ENCODE data around the gene TEKT5.

The TEKT5 gene

DNA sequence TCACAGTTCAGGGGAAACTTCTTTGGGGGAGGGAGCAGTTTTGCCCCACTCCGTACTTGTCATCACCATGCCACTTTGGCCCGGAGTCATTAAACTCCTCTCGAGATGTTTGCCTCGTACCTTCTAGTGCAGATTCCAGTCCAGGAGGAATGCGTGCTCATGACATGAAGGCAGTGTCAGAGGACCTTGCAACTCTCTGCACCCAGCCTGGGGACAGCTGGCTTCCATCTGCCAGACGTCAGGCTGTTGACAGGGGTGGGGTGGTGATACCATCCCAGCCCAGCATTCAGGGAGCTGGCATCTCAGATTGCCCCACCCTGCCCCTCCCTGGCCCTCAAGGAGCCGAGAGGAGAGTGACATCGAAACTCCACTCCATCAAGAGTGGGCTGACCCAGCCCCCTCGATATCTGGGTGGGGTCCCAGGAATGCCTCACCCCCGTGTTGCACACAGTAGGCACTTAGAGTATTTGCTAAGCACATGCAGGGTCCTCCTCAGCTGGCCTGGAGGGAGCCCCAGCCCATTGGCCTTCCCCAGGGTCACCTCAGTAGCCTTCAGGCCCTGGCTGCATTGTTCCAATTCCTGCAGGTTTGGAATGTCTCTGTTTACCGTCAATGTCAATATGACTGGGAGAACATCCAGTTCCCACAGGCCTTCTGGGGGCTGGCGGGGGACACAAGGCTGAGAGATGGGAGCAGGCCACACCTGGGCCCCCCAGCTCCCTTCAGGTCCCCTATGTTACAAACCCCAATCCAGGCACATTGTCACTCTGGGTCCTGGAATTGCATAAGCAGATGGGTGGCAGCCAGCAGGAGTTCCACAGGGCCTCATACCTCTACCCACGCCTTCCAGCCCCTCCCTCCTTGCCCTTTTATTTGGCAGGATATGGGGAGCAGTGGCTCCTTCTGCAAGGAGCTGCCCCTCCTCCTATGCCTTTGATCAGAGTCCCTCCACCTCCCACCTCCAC, 93.0 kb downstream of the TEKT5 start:
- no peak overlapping the region for H3K4me3 ChIP-seq (ENCODE audit: low read length)
- no peak overlapping the region for H3K23ac ChIP-seq (ENCODE audit: low read length)
- H3K18ac ChIP-seq (ENCODE audit: low read length) = no peak overlapping the region
- no peak overlapping the region for H3K4ac ChIP-seq (ENCODE audit: low read depth, low read length)
- WGBS (ENCODE audit: extremely low coverage, insufficient coverage, low lambda C conversion rate) = no CpG with 5 or more reads among the region's 13 CpGs
- H2BK5ac ChIP-seq (ENCODE audit: low read length) = no peak overlapping the region
- H2BK15ac ChIP-seq (replicated peaks; ENCODE audit: low read depth) = no peak overlapping the region
- no peak overlapping the region for H3K27ac ChIP-seq (ENCODE audit: low read depth, low read length)
- H3K9ac ChIP-seq (ENCODE audit: low read length) = no peak overlapping the region
- no peaks in the 10 kb centered on the region for H3K4me1 ChIP-seq (ENCODE audit: control insufficient read depth, low read depth, low read length)
- no peak overlapping the region for H3K4me2 ChIP-seq (ENCODE audit: low read length)
- H3K56ac ChIP-seq (ENCODE audit: low read length) = peak overlapping the region; percentile 10
- no peak overlapping the region for H2AK5ac ChIP-seq (ENCODE audit: low read length)
- DNase-seq = peak; percentile 83
- H3K79me2 ChIP-seq (ENCODE audit: control insufficient read depth, insufficient read depth, low read length) = no peaks in the 10 kb centered on the region
- no peak overlapping the region for H2BK120ac ChIP-seq (ENCODE audit: low read depth, low read length)
- no peaks in the 10 kb centered on the region for H3K36me3 ChIP-seq (ENCODE audit: control insufficient read depth, insufficient read depth, low read length)
- no peaks in the 10 kb centered on the region for H3K79me1 ChIP-seq (ENCODE audit: low read length)
- H4K5ac ChIP-seq (ENCODE audit: low read length) = no peak overlapping the region
- H3K27me3 ChIP-seq (ENCODE audit: insufficient read depth, low read length, poor library complexity) = no peaks in the 10 kb centered on the region
- no peak overlapping the region for H4K8ac ChIP-seq (ENCODE audit: low read depth, low read length)

DNA sequence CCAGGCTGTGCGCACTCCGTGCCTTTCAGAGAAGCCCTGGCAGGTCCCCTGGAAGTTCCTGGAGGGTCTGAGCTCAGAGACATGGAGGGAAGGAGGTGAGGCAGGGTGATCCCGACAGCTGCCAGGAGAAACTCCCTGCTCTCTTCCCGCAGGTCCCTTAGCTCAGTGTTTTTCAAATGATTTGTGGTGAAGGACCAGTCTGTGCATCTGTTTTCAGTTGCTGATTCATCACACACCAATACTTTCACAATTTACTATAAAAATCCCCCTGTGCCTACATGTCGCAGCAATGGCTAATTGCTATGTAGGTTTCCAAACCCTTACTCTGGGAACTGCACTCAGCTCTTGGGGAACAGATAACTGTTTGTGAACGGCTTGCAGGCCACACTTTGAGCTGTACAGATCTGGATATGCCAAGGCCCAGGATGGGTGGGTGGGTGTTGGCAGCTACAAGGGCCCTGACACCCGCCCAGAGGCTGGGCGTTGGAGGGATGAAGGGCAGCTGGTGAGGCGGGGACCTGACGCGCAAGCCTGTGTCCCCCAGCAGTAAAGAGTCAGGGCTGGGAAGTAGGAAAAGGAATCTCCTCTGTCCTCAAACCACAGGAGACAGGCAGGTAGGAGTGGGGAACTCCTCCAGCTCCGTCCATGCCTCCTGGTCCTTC, 93.8 kb downstream of the TEKT5 start:
- no peaks in the 10 kb centered on the region for H3K4me1 ChIP-seq (ENCODE audit: control insufficient read depth, low read depth, low read length)
- H2BK120ac ChIP-seq (ENCODE audit: low read depth, low read length) = no peak overlapping the region
- no peak overlapping the region for H4K8ac ChIP-seq (ENCODE audit: low read depth, low read length)
- no peak overlapping the region for H3K4me2 ChIP-seq (ENCODE audit: low read length)
- H3K79me1 ChIP-seq (ENCODE audit: low read length) = no peaks in the 10 kb centered on the region
- no peak overlapping the region for H2AK5ac ChIP-seq (ENCODE audit: low read length)
- H3K36me3 ChIP-seq (ENCODE audit: control insufficient read depth, insufficient read depth, low read length) = no peaks in the 10 kb centered on the region
- no peaks in the 10 kb centered on the region for H3K27me3 ChIP-seq (ENCODE audit: insufficient read depth, low read length, poor library complexity)
- H3K18ac ChIP-seq (ENCODE audit: low read length) = no peak overlapping the region
- no peak overlapping the region for H3K23ac ChIP-seq (ENCODE audit: low read length)
- H3K27ac ChIP-seq (ENCODE audit: low read depth, low read length) = no peak overlapping the region
- H3K9ac ChIP-seq (ENCODE audit: low read length) = no peak overlapping the region
- no peak overlapping the region for H4K5ac ChIP-seq (ENCODE audit: low read length)
- H3K4ac ChIP-seq (ENCODE audit: low read depth, low read length) = no peak overlapping the region
- peak overlapping the region; percentile 10 for H3K56ac ChIP-seq (ENCODE audit: low read length)
- H3K4me3 ChIP-seq (ENCODE audit: low read length) = no peak overlapping the region
- no peak for DNase-seq
- no peaks in the 10 kb centered on the region for H3K79me2 ChIP-seq (ENCODE audit: control insufficient read depth, insufficient read depth, low read length)
- H2BK5ac ChIP-seq (ENCODE audit: low read length) = no peak overlapping the region
- no peak overlapping the region for H2BK15ac ChIP-seq (replicated peaks; ENCODE audit: low read depth)
- no CpG with 5 or more reads among the region's 12 CpGs for WGBS (ENCODE audit: extremely low coverage, insufficient coverage, low lambda C conversion rate)

DNA sequence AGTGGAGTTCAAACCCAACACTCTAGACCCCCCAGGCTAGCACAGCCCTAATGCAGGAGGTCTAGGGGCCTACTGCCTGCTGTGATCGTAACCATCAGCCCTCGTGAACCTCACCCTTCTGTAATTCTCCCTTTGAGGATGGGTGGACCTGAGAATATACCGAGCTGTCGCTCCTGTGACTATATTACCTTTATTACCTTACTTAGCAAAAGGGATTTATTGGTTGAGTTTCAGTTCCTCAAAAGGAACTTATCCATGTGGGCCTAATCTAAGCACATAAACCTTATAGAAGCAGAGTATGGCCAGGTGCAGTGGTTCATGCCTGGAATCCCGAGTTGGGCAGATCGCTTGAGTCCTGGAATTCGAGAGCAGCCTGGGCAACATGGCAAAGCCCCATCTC, 95.1 kb downstream of the TEKT5 start:
- Histone ChIP-seq H3K79me1 (ENCODE audit: low read length) (no peaks in the 10 kb centered on the region), H3K4me2 (ENCODE audit: low read length) (no peak overlapping the region), H3K4me1 (ENCODE audit: control insufficient read depth, low read depth, low read length) (no peaks in the 10 kb centered on the region), H3K4me3 (ENCODE audit: low read length) (no peak overlapping the region), H2BK15ac (replicated peaks; ENCODE audit: low read depth) (no peak overlapping the region), H2BK120ac (ENCODE audit: low read depth, low read length) (no peak overlapping the region), H2BK5ac (ENCODE audit: low read length) (no peak overlapping the region), H3K56ac (ENCODE audit: low read length) (no peak overlapping the region), H3K36me3 (ENCODE audit: control insufficient read depth, insufficient read depth, low read length) (no peaks in the 10 kb centered on the region), H3K27ac (ENCODE audit: low read depth, low read length) (no peak overlapping the region), H3K9ac (ENCODE audit: low read length) (no peak overlapping the region), H3K23ac (ENCODE audit: low read length) (no peak overlapping the region), H2AK5ac (ENCODE audit: low read length) (no peak overlapping the region), H4K5ac (ENCODE audit: low read length) (no peak overlapping the region), H4K8ac (ENCODE audit: low read depth, low read length) (no peak overlapping the region), H3K4ac (ENCODE audit: low read depth, low read length) (no peak overlapping the region), H3K18ac (ENCODE audit: low read length) (no peak overlapping the region), H3K79me2 (ENCODE audit: control insufficient read depth, insufficient read depth, low read length) (no peaks in the 10 kb centered on the region), H3K27me3 (ENCODE audit: insufficient read depth, low read length, poor library complexity) (no peaks in the 10 kb centered on the region)
- no peak for DNase-seq
- no CpG with 5 or more reads among the region's 7 CpGs for WGBS (ENCODE audit: extremely low coverage, insufficient coverage, low lambda C conversion rate)

DNA sequence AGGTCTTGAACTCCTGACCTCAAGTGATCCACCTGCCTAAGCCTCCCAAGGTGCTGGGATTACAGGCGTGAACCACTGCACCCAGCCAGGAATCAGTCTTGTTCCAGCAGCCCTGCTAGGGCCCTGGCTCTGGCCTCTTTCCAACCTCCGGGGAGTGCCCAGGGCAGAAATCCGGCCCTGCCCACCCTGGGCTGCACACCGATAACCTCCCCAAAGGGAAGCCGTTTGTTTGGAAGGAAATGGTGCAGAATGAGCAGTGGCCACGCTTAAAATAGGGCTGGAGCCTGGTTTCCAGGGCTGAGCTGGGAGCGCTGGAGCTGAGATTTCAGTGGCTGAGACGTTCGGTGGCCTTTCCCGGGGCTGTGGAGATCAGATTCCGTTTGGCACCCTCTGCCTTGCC, 96.6 kb downstream of the TEKT5 start:
- Histone ChIP-seq H3K4ac (ENCODE audit: low read depth, low read length) (no peak overlapping the region), H3K4me1 (ENCODE audit: control insufficient read depth, low read depth, low read length) (no peaks in the 10 kb centered on the region), H2AK5ac (ENCODE audit: low read length) (no peak overlapping the region), H2BK15ac (replicated peaks; ENCODE audit: low read depth) (no peak overlapping the region), H4K8ac (ENCODE audit: low read depth, low read length) (no peak overlapping the region), H3K23ac (ENCODE audit: low read length) (no peak overlapping the region), H3K9ac (ENCODE audit: low read length) (no peak overlapping the region), H3K27ac (ENCODE audit: low read depth, low read length) (no peak overlapping the region), H3K56ac (ENCODE audit: low read length) (no peak overlapping the region), H3K4me2 (ENCODE audit: low read length) (no peak overlapping the region), H3K79me1 (ENCODE audit: low read length) (no peaks in the 10 kb centered on the region), H2BK5ac (ENCODE audit: low read length) (no peak overlapping the region), H2BK120ac (ENCODE audit: low read depth, low read length) (no peak overlapping the region), H3K79me2 (ENCODE audit: control insufficient read depth, insufficient read depth, low read length) (no peaks in the 10 kb centered on the region), H3K27me3 (ENCODE audit: insufficient read depth, low read length, poor library complexity) (no peaks in the 10 kb centered on the region), H3K36me3 (ENCODE audit: control insufficient read depth, insufficient read depth, low read length) (no peaks in the 10 kb centered on the region), H3K4me3 (ENCODE audit: low read length) (no peak overlapping the region), H4K5ac (ENCODE audit: low read length) (no peak overlapping the region), H3K18ac (ENCODE audit: low read length) (no peak overlapping the region)
- WGBS (ENCODE audit: extremely low coverage, insufficient coverage, low lambda C conversion rate) = no CpG with 5 or more reads among the region's 11 CpGs
- DNase-seq = no peak

DNA sequence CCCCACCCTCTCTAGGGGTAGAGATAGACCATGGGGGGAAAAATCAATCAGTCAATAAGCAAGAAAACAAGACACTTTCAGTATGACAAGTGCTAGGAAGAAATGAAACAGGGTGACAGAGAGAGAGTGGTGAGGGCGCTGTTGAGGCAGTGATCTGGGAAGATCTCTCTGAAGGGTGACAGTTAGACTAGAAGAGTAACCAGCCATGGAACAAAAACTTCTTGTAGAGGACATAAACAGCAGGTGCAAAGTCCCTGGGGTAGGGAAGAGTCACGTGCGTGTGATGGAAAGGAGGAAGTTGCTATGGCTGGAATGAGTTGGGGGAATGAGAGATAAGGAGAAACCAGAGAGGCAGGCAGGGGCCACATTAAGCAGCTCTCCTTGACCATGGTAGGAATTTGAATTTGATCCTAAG, 97.5 kb downstream of the TEKT5 start:
- Histone ChIP-seq H3K36me3 (ENCODE audit: control insufficient read depth, insufficient read depth, low read length) (no peaks in the 10 kb centered on the region), H3K4me2 (ENCODE audit: low read length) (no peak overlapping the region), H3K4me3 (ENCODE audit: low read length) (no peak overlapping the region), H3K79me2 (ENCODE audit: control insufficient read depth, insufficient read depth, low read length) (no peaks in the 10 kb centered on the region), H2BK5ac (ENCODE audit: low read length) (no peak overlapping the region), H3K4ac (ENCODE audit: low read depth, low read length) (no peak overlapping the region), H3K9ac (ENCODE audit: low read length) (no peak overlapping the region), H4K5ac (ENCODE audit: low read length) (no peak overlapping the region), H3K18ac (ENCODE audit: low read length) (no peak overlapping the region), H3K79me1 (ENCODE audit: low read length) (no peaks in the 10 kb centered on the region), H3K27ac (ENCODE audit: low read depth, low read length) (no peak overlapping the region), H2AK5ac (ENCODE audit: low read length) (no peak overlapping the region), H3K4me1 (ENCODE audit: control insufficient read depth, low read depth, low read length) (no peaks in the 10 kb centered on the region), H3K23ac (ENCODE audit: low read length) (no peak overlapping the region), H2BK120ac (ENCODE audit: low read depth, low read length) (no peak overlapping the region), H4K8ac (ENCODE audit: low read depth, low read length) (no peak overlapping the region), H3K56ac (ENCODE audit: low read length) (no peak overlapping the region), H2BK15ac (replicated peaks; ENCODE audit: low read depth) (no peak overlapping the region), H3K27me3 (ENCODE audit: insufficient read depth, low read length, poor library complexity) (no peaks in the 10 kb centered on the region)
- no peak for DNase-seq
- no CpG with 5 or more reads among the region's 3 CpGs for WGBS (ENCODE audit: extremely low coverage, insufficient coverage, low lambda C conversion rate)
